H9 (cell line): ENCODE measurements around the gene FBN1. TPM values are rescaled to one million over a fixed set of nuclear protein-coding genes. Genes with fewer than 3 reads are reported as not detected.

ENCODE experiments used
- DNase-seq: peaks from one replicate; pipeline ENCODE4 v3.0.0-alpha.2; 2017
- H2AFZ ChIP-seq: one replicate; pipeline ENCODE4 v1.6.1; 2013; ENCODE audit warnings: mild to moderate bottlenecking, low read length, control low read depth, moderate library complexity
- H2AK5ac ChIP-seq: 2 replicates; pipeline ENCODE4 v1.6.1; 2013; ENCODE audit warnings: low read length, control low read depth, mixed read lengths; ENCODE audit not compliant: insufficient read length
- H2BK120ac ChIP-seq: one replicate; pipeline ENCODE4 v1.6.1; 2013; ENCODE audit warnings: low read depth, mild to moderate bottlenecking, low read length, control low read depth, inconsistent platforms; ENCODE audit not compliant: poor library complexity, severe bottlenecking
- H2BK12ac ChIP-seq: 2 replicates; pipeline ENCODE4 v1.6.1; 2013; ENCODE audit warnings: low read length, control low read depth, mixed read lengths, low read depth; ENCODE audit not compliant: insufficient read length
- H2BK15ac ChIP-seq: 2 replicates; pipeline ENCODE4 v1.6.1; 2013; ENCODE audit warnings: low read depth, low read length, control low read depth
- H2BK20ac ChIP-seq: one replicate; pipeline ENCODE4 v1.6.1; 2013; ENCODE audit warnings: low read depth, mild to moderate bottlenecking, low read length, control low read depth, inconsistent platforms; ENCODE audit not compliant: poor library complexity, severe bottlenecking
- H2BK5ac ChIP-seq: 2 replicates; pipeline ENCODE4 v1.6.1; 2013; ENCODE audit warnings: low read length, control low read depth, mixed read lengths; ENCODE audit not compliant: insufficient read length
- H3K14ac ChIP-seq: 2 replicates; pipeline ENCODE4 v1.6.1; 2013; ENCODE audit warnings: low read length, control low read depth; ENCODE audit not compliant: insufficient read depth
- H3K18ac ChIP-seq: 2 replicates; pipeline ENCODE4 v1.6.1; 2013; ENCODE audit warnings: low read depth, mild to moderate bottlenecking, mixed read lengths, low read length, control low read depth; ENCODE audit not compliant: insufficient read length
- H3K23ac ChIP-seq: 2 replicates; pipeline ENCODE4 v1.6.1; 2013; ENCODE audit warnings: low read length, control low read depth, mixed read lengths, low read depth; ENCODE audit not compliant: insufficient read length
- H3K23me2 ChIP-seq: 2 replicates; pipeline ENCODE4 v1.6.1; 2013; ENCODE audit warnings: low read depth, mild to moderate bottlenecking, mixed read lengths, low read length, control low read depth; ENCODE audit not compliant: insufficient read length, poor library complexity, severe bottlenecking
- H3K27ac ChIP-seq: 2 replicates; pipeline ENCODE4 v1.5.1; 2013; ENCODE audit warnings: low read length, control low read depth, mixed read lengths, low read depth; ENCODE audit not compliant: insufficient read length
- H3K27me3 ChIP-seq: 2 replicates; pipeline ENCODE4 v1.6.1; 2013; ENCODE audit warnings: low read length, control low read depth, inconsistent platforms; ENCODE audit not compliant: insufficient read depth
- H3K4ac ChIP-seq: 2 replicates; pipeline ENCODE4 v1.6.1; 2013; ENCODE audit warnings: low read depth, mild to moderate bottlenecking, control low read depth, inconsistent platforms, low read length, moderate library complexity
- H3K4me1 ChIP-seq: 2 replicates; pipeline ENCODE4 v1.6.1; 2013; ENCODE audit warnings: low read length, control low read depth, inconsistent platforms; ENCODE audit not compliant: insufficient read depth
- H3K4me2 ChIP-seq: 2 replicates; pipeline ENCODE4 v1.6.1; 2013; ENCODE audit warnings: low read length, control low read depth, mixed read lengths; ENCODE audit not compliant: insufficient read length, insufficient read depth
- H3K56ac ChIP-seq: 2 replicates; pipeline ENCODE4 v1.6.1; 2013; ENCODE audit warnings: low read depth, mild to moderate bottlenecking, mixed read lengths, low read length, control low read depth; ENCODE audit not compliant: insufficient read length
- H3K79me1 ChIP-seq: 2 replicates; pipeline ENCODE4 v1.6.1; 2013; ENCODE audit warnings: low read depth, mild to moderate bottlenecking, moderate library complexity, low read length, control low read depth, inconsistent platforms; ENCODE audit not compliant: insufficient read depth, poor library complexity, severe bottlenecking
- H3K79me2 ChIP-seq: 2 replicates; pipeline ENCODE4 v1.6.1; 2013; ENCODE audit warnings: low read length, control low read depth, inconsistent platforms; ENCODE audit not compliant: insufficient read depth
- H3K9ac ChIP-seq: 2 replicates; pipeline ENCODE4 v1.6.1; 2013; ENCODE audit warnings: low read length, control low read depth, mixed read lengths; ENCODE audit not compliant: insufficient read length; ENCODE audit errors: extremely low read depth
- H3K9me3 ChIP-seq: one replicate; pipeline ENCODE4 v1.6.1; 2013; ENCODE audit warnings: low read depth, low read length, inconsistent platforms; ENCODE audit not compliant: control insufficient read depth
- H3T11ph ChIP-seq: one replicate; pipeline ENCODE4 v1.6.1; 2013; ENCODE audit warnings: mild to moderate bottlenecking, low read length, control low read depth, inconsistent platforms
- H4K20me1 ChIP-seq: one replicate; pipeline ENCODE4 v1.6.1; 2013; ENCODE audit not compliant: control insufficient read depth, insufficient read length, insufficient read depth
- H4K5ac ChIP-seq: 2 replicates; pipeline ENCODE4 v1.6.1; 2013; ENCODE audit warnings: low read depth, mild to moderate bottlenecking, mixed read lengths, low read length, control low read depth; ENCODE audit not compliant: insufficient read length
- H4K8ac ChIP-seq: replicated peaks from 2 replicates; pipeline ENCODE4 v1.6.1; 2013; ENCODE audit warnings: low read length, control low read depth, mixed read lengths, low read depth; ENCODE audit not compliant: insufficient read length
- H4K91ac ChIP-seq: 2 replicates; pipeline ENCODE4 v1.6.1; 2013; ENCODE audit warnings: low read depth, mild to moderate bottlenecking, moderate library complexity, mixed read lengths, low read length, control low read depth; ENCODE audit not compliant: insufficient read length
- H3K27ac Mint-ChIP-seq, 3 experiments: 2 replicates in 2 of 3; 3 replicates in 1 of 3; pipeline ENCODE4 v1.8.0; 2020 to 2021; ENCODE audit warnings: mixed read lengths in 3 of 3, mild to moderate bottlenecking in 1 of 3, moderate library complexity in 1 of 3
- H3K27me3 Mint-ChIP-seq: 2 replicates; pipeline ENCODE4 v1.8.0; 2021; ENCODE audit warnings: low read depth, mild to moderate bottlenecking, moderate library complexity, mixed read lengths
- H3K36me3 Mint-ChIP-seq, 3 experiments: 2 replicates in 2 of 3; 3 replicates in 1 of 3; pipeline ENCODE4 v1.8.0; 2020 to 2021; ENCODE audit warnings: low read depth in 3 of 3, mixed read lengths in 3 of 3; ENCODE audit not compliant: insufficient read depth in 1 of 3
- H3K4me1 Mint-ChIP-seq, 2 experiments: 2 replicates each; pipeline ENCODE4 v1.8.0; 2020; ENCODE audit warnings: mixed read lengths in 2 of 2
- H3K4me3 Mint-ChIP-seq, 2 experiments: 2 replicates in 1 of 2; 3 replicates in 1 of 2; pipeline ENCODE4 v1.8.0; 2020 to 2021; ENCODE audit warnings: mild to moderate bottlenecking in 2 of 2, mixed read lengths in 2 of 2, moderate library complexity in 1 of 2
- H3K9me3 Mint-ChIP-seq, 2 experiments: 2 replicates in 1 of 2; 3 replicates in 1 of 2; pipeline ENCODE4 v1.8.0; 2020; ENCODE audit warnings: mild to moderate bottlenecking in 2 of 2, mixed read lengths in 2 of 2, moderate library complexity in 1 of 2
- CTCF ChIP-seq: fragments of 200-600 bp; sonication (generic); conservative IDR thresholded peaks from 3 replicates; pipeline ENCODE4 v1.8.0; 2021; ENCODE audit warnings: antibody characterized with exemption, mild to moderate bottlenecking
- WGBS: extraction: QIAGEN DNeasy Blood & Tissue Kit; methylation state at CpG from one replicate; pipeline ENCODE4 v1.1.7; 2013; ENCODE audit warnings: missing lambda C conversion rate, low lambda C conversion rate, mixed read lengths; ENCODE audit not compliant: insufficient read length; ENCODE audit errors: extremely low coverage; 5-methylcytosine and 5-hydroxymethylcytosine counted together
- total RNA-seq: library from RNA; stranded (reverse); gene quantifications from 2 replicates; pipeline ENCODE4 v1.2.1, GENCODE V29; 2021

FBN1 gene
- total RNA-seq, 1 experiment from 2014 or later, result 3.6 TPM

- Histone ChIP-seq H3K4me2 (no peak overlapping the region), H4K91ac (no peak overlapping the region), H3K23ac (no peak overlapping the region), H3K4ac (no peak overlapping the region), H2AK5ac (no peak overlapping the region), H2BK20ac (no peak overlapping the region), H3K14ac (no peak overlapping the region), H4K8ac (no peak overlapping the region), H2BK5ac (no peak overlapping the region), H3T11ph (no peak overlapping the region), H3K79me2 (no peaks in the 10 kb centered on the region), H3K27ac (no peak overlapping the region), H3K9ac (no peak overlapping the region), H3K9me3 (no peaks in the 10 kb centered on the region), H3K4me1 (no peaks in the 10 kb centered on the region), H3K56ac (no peak overlapping the region), H3K23me2 (no peaks in the 10 kb centered on the region), H4K5ac (no peak overlapping the region), H3K18ac (no peak overlapping the region), H2BK12ac (no peak overlapping the region), H2AFZ (no peak overlapping the region), H3K79me1 (no peaks in the 10 kb centered on the region), H2BK15ac (no peak overlapping the region), H3K27me3 (no peaks in the 10 kb centered on the region), H2BK120ac (no peak overlapping the region), H4K20me1 (no peaks in the 10 kb centered on the region)
- TF ChIP-seq CTCF, result no peak
- H3K9me3 Mint-ChIP-seq, result no peaks in the 10 kb centered on the region
- 0 out of 4 replicates have a peak, but pooled peaks cover 0 to under 1% of the 10 kb centered on the region in 2 experiments for H3K4me1 Mint-ChIP-seq
- no peaks in the 10 kb centered on the region for H3K36me3 Mint-ChIP-seq
- H3K27ac Mint-ChIP-seq, result no peak overlapping the region
- no peak for DNase-seq
- no CpG with 5 or more reads among the region's 4 CpGs for WGBS
- no peaks in the 10 kb centered on the region; the same call in 1 of the 2 replicates for H3K27me3 Mint-ChIP-seq
- H3K4me3 Mint-ChIP-seq, result no peak overlapping the region
These were observed 7.7 kb upstream of the FBN1 start for GRCh38 chr15:48653216-48653615.
